Measurements from ENCODE around the gene TCN1. TPM values are rescaled to one million over a fixed set of nuclear protein-coding genes. Genes with fewer than 3 reads are reported as not detected.
"Not testable (repeated sequence)": the region's sequence is repeated elsewhere in the genome, so short reads cannot be mapped to it uniquely, and the experiment has no call there.

Gene TCN1
- polyA plus RNA-seq, 1 donor = 0.37 TPM

GRCh38 chr11:59859673-59860072, 6.6 kb downstream of the TCN1 start:
- no peak for DNase-seq
- Histone ChIP-seq H3K27me3 (ENCODE audit: control insufficient read depth, insufficient read depth, low read length) (no peaks in the 10 kb centered on the region), H3K4me3 (ENCODE audit: low read length) (no peak overlapping the region), H3K36me3 (ENCODE audit: control insufficient read depth, insufficient read depth, low read length) (no peaks in the 10 kb centered on the region), H3K9me3 (ENCODE audit: control insufficient read depth, low read depth, low read length) (no peaks in the 10 kb centered on the region), H3K27ac (ENCODE audit: low read length) (no peak overlapping the region), H3K4me1 (ENCODE audit: control insufficient read depth, insufficient read depth, low read length) (no peaks in the 10 kb centered on the region)

GRCh38 chr11:59857439-59858434, 8.6 kb downstream of the TCN1 start:
- Histone ChIP-seq H3K4me1 (ENCODE audit: control insufficient read depth, insufficient read depth, low read length) (no peaks in the 10 kb centered on the region), H3K27ac (ENCODE audit: low read length) (no peak overlapping the region), H3K27me3 (ENCODE audit: control insufficient read depth, insufficient read depth, low read length) (no peaks in the 10 kb centered on the region), H3K4me3 (ENCODE audit: low read length) (no peak overlapping the region), H3K9me3 (ENCODE audit: control insufficient read depth, low read depth, low read length) (no peaks in the 10 kb centered on the region), H3K36me3 (ENCODE audit: control insufficient read depth, insufficient read depth, low read length) (no peaks in the 10 kb centered on the region)
- 72% methylated on average over 2 of the region's 10 CpGs for WGBS (ENCODE audit: insufficient coverage, low lambda C conversion rate)
- no peak for DNase-seq

- H3K27me3 ChIP-seq (ENCODE audit: control insufficient read depth, insufficient read depth, low read length) = no peaks in the 10 kb centered on the region
- no CpG with 5 or more reads among the region's 2 CpGs for WGBS (ENCODE audit: insufficient coverage, low lambda C conversion rate)
- H3K9me3 ChIP-seq (ENCODE audit: control insufficient read depth, low read depth, low read length) = no peaks in the 10 kb centered on the region
- H3K4me1 ChIP-seq (ENCODE audit: control insufficient read depth, insufficient read depth, low read length) = peaks cover under 1% of the 10 kb centered on the region
- H3K4me3 ChIP-seq (ENCODE audit: low read length) = no peak overlapping the region
- DNase-seq = no peak
- no peak overlapping the region for H3K27ac ChIP-seq (ENCODE audit: low read length)
- H3K36me3 ChIP-seq (ENCODE audit: control insufficient read depth, insufficient read depth, low read length) = no peaks in the 10 kb centered on the region
These were observed 11.4 kb downstream of the TCN1 start for GRCh38 chr11:59854871-59855270.

DNA sequence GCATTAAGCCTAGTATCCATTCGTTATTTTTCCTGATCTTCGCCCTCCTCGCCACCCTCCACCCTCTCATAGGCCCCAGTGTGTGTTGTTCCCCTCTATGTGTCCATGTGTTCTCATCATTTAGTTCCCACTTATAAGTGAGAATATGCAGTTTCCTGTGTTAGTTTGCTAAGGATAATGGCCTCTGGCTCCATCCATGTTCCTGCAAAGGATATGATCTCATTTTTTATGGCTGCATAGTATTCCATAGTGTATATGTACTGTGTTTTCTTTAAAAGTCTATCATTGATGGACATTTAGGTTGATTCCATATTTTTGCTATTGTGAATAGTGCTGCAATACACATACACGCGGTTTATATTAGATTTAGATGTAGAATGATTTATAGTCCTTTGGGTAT, 14.9 kb downstream of the TCN1 start:
- WGBS (ENCODE audit: insufficient coverage, low lambda C conversion rate) = 94% methylated on average over 3 of the region's 5 CpGs
- not testable (repeated sequence) for H3K36me3 ChIP-seq (ENCODE audit: control insufficient read depth, insufficient read depth, low read length)

GRCh38 chr11:59849551-59849950, 16.7 kb downstream of the TCN1 start:
- Histone ChIP-seq H3K27ac (ENCODE audit: low read length) (peak overlapping the region; percentile 85), H3K4me1 (ENCODE audit: control insufficient read depth, insufficient read depth, low read length) (peaks cover 18% of the 10 kb centered on the region)
- not testable (repeated sequence) for H3K9me3 ChIP-seq (ENCODE audit: control insufficient read depth, low read depth, low read length); H3K36me3 ChIP-seq (ENCODE audit: control insufficient read depth, insufficient read depth, low read length); H3K4me3 ChIP-seq (ENCODE audit: low read length); H3K27me3 ChIP-seq (ENCODE audit: control insufficient read depth, insufficient read depth, low read length); DNase-seq
- WGBS (ENCODE audit: insufficient coverage, low lambda C conversion rate) = no CpG with 5 or more reads among the region's 2 CpGs

More for the DNA sequence above, 14.9 kb downstream of the TCN1 start:
- peaks cover 13% of the 10 kb centered on the region for H3K4me1 ChIP-seq (ENCODE audit: control insufficient read depth, insufficient read depth, low read length)
- DNase-seq; H3K4me3 ChIP-seq (ENCODE audit: low read length); H3K27ac ChIP-seq (ENCODE audit: low read length); H3K27me3 ChIP-seq (ENCODE audit: control insufficient read depth, insufficient read depth, low read length); H3K9me3 ChIP-seq (ENCODE audit: control insufficient read depth, low read depth, low read length): not testable (repeated sequence)

DNA sequence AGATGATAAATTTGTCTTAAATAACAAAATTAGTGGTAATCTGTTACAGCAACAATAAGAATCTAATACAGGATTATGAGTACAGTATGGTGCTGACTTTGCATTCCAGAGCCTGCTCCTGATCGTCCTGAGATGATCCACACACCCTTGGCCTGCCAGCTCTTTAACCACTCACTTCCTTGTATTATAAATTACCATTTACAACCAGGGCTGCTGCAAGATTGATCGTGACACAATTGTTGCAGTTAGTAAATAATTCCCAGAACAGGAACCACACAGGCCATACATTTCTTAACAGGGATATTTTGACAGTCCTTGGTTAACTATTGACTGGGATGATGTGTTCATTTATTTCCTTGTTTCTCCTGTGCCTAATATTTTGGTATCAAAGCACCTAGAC, 17.2 kb downstream of the TCN1 start:
- Histone ChIP-seq H3K4me1 (ENCODE audit: control insufficient read depth, insufficient read depth, low read length) (peaks cover 18% of the 10 kb centered on the region), H3K9me3 (ENCODE audit: control insufficient read depth, low read depth, low read length) (no peaks in the 10 kb centered on the region), H3K27ac (ENCODE audit: low read length) (peak overlapping the region; percentile 85), H3K4me3 (ENCODE audit: low read length) (no peak overlapping the region), H3K27me3 (ENCODE audit: control insufficient read depth, insufficient read depth, low read length) (no peaks in the 10 kb centered on the region), H3K36me3 (ENCODE audit: control insufficient read depth, insufficient read depth, low read length) (no peaks in the 10 kb centered on the region)
- WGBS (ENCODE audit: insufficient coverage, low lambda C conversion rate) = no CpG with 5 or more reads among the region's 2 CpGs
- DNase-seq = peak; percentile 75 to 91

GRCh38 chr11:59848439-59848838, 17.8 kb downstream of the TCN1 start:
- DNase-seq; H3K36me3 ChIP-seq (ENCODE audit: control insufficient read depth, insufficient read depth, low read length); H3K27me3 ChIP-seq (ENCODE audit: control insufficient read depth, insufficient read depth, low read length); H3K4me3 ChIP-seq (ENCODE audit: low read length); H3K9me3 ChIP-seq (ENCODE audit: control insufficient read depth, low read depth, low read length): not testable (repeated sequence)
- no CpG with 5 or more reads among the region's 6 CpGs for WGBS (ENCODE audit: insufficient coverage, low lambda C conversion rate)
- H3K4me1 ChIP-seq (ENCODE audit: control insufficient read depth, insufficient read depth, low read length) = peaks cover 18% of the 10 kb centered on the region
- peak overlapping the region; percentile 52 for H3K27ac ChIP-seq (ENCODE audit: low read length)

DNA sequence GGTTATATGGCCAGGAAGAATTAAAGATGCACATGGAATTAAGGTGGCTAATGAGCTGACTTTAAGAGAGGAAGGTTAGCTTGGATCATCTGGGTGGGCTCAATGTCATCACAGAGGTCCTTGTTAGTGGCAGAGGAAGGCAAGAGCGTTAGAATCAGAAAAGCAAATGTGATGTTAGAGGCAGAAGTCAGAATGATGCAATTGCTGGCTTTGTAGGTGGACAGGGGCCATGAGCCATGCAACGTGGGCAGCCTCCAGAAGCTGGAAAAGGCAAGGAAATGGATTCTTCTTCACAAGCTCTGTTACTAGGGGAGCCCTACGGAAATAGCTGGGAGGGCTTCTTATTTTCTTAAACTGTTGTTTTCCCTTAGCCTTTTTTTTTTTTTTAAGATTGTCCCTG, 18.7 kb downstream of the TCN1 start:
- DNase-seq = no peak
- no peak overlapping the region for H3K27ac ChIP-seq (ENCODE audit: low read length)
- peaks cover 18% of the 10 kb centered on the region for H3K4me1 ChIP-seq (ENCODE audit: control insufficient read depth, insufficient read depth, low read length)
- no peaks in the 10 kb centered on the region for H3K9me3 ChIP-seq (ENCODE audit: control insufficient read depth, low read depth, low read length)
- H3K4me3 ChIP-seq (ENCODE audit: low read length) = no peak overlapping the region
- no peaks in the 10 kb centered on the region for H3K36me3 ChIP-seq (ENCODE audit: control insufficient read depth, insufficient read depth, low read length)
- no peaks in the 10 kb centered on the region for H3K27me3 ChIP-seq (ENCODE audit: control insufficient read depth, insufficient read depth, low read length)
- WGBS (ENCODE audit: insufficient coverage, low lambda C conversion rate) = 86% methylated on average over 1 of the region's 3 CpGs

DNA sequence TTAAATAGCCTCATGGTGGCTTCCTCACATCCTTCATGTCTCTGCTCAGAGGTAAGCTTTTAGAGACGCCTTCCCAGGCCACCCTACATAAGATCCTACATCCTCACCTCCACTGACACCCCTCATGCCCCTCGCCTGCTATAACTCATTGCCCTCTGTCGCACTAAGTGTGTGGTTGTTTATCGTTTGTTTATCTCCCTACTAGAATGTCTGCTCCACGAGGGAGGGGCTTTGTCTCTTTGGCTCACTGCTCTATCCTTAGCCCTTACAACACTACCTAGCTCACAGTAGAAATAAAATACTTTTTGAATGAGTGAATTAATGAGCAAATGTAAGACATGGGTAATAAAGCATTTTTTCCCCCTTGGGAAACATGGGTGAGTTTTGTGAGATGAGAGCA, 19.7 kb downstream of the TCN1 start:
- no peaks in the 10 kb centered on the region for H3K9me3 ChIP-seq (ENCODE audit: control insufficient read depth, low read depth, low read length)
- no peaks in the 10 kb centered on the region for H3K36me3 ChIP-seq (ENCODE audit: control insufficient read depth, insufficient read depth, low read length)
- H3K4me3 ChIP-seq (ENCODE audit: low read length) = no peak overlapping the region
- H3K27ac ChIP-seq (ENCODE audit: low read length) = no peak overlapping the region
- peaks cover 18% of the 10 kb centered on the region for H3K4me1 ChIP-seq (ENCODE audit: control insufficient read depth, insufficient read depth, low read length)
- WGBS (ENCODE audit: insufficient coverage, low lambda C conversion rate) = 50% methylated on average over 1 of the region's 5 CpGs
- H3K27me3 ChIP-seq (ENCODE audit: control insufficient read depth, insufficient read depth, low read length) = no peaks in the 10 kb centered on the region
- no peak for DNase-seq

DNA sequence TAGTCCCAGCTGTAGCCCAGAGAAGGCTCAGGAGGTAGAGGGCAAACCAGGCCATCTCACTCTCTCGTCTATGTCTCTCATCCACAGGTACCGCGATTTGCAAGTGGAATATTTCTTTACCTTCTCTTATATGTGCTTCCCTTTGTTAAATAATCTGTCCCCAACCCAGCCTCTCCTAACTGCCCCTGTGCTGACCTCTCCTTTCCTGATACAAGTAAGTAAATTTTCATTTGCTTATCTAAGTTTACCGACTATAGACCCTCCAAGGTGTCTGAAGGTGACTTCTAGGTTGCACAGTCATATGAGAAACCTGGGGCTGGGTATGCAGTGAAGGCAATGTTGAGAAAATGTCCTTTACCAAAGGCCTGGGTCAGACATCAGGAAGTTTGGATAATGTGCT, 20.9 kb downstream of the TCN1 start, which contains the start of gene CBLIF:
TSS of gene CBLIF (minus strand) at position 101 of the 400 bp plus-strand sequence. CDS start at position 55, 46 bp downstream.
- H3K4me3 ChIP-seq (ENCODE audit: low read length) = no peak within 1 kb of the TSS

GRCh38 chr11:59842316-59842715, 24.0 kb downstream of the TCN1 start:
- no peak overlapping the region for H3K27ac ChIP-seq (ENCODE audit: low read length)

More for the DNA sequence above, 20.9 kb downstream of the TCN1 start, which contains the start of gene CBLIF:
- H3K9me3 ChIP-seq (ENCODE audit: control insufficient read depth, low read depth, low read length) = no peaks in the 10 kb centered on the region
- peaks cover 18% of the 10 kb centered on the region for H3K4me1 ChIP-seq (ENCODE audit: control insufficient read depth, insufficient read depth, low read length)
- H3K27ac ChIP-seq (ENCODE audit: low read length) = no peak within 1 kb of the TSS
- H3K36me3 ChIP-seq (ENCODE audit: control insufficient read depth, insufficient read depth, low read length) = no peaks in the 10 kb centered on the region
- no peak for DNase-seq
- no peaks in the 10 kb centered on the region for H3K27me3 ChIP-seq (ENCODE audit: control insufficient read depth, insufficient read depth, low read length)
- 20% methylated on average over 1 of the region's 4 CpGs for WGBS (ENCODE audit: insufficient coverage, low lambda C conversion rate)

More at GRCh38 chr11:59842316-59842715, 24.0 kb downstream of the TCN1 start:
- no peaks in the 10 kb centered on the region for H3K36me3 ChIP-seq (ENCODE audit: control insufficient read depth, insufficient read depth, low read length)
- no peak for DNase-seq
- H3K27me3 ChIP-seq (ENCODE audit: control insufficient read depth, insufficient read depth, low read length) = no peaks in the 10 kb centered on the region
- no peaks in the 10 kb centered on the region for H3K9me3 ChIP-seq (ENCODE audit: control insufficient read depth, low read depth, low read length)
- 100% methylated on average over 1 of the region's 12 CpGs for WGBS (ENCODE audit: insufficient coverage, low lambda C conversion rate)
- H3K4me3 ChIP-seq (ENCODE audit: low read length) = no peak overlapping the region
- peaks cover 4% of the 10 kb centered on the region for H3K4me1 ChIP-seq (ENCODE audit: control insufficient read depth, insufficient read depth, low read length)
